K562 (cell line): Measurements from ENCODE around the gene EDN2. TPM values are rescaled to one million over a fixed set of nuclear protein-coding genes. Genes with fewer than 3 reads are reported as not detected.

Source experiments
- ATAC-seq: fragments of 200-7000 bp; cut with Tn5 transposase; 3 replicates; pipeline ENCODE4 v1.9.1; 2020; ENCODE audit warnings: moderate library complexity
- BruUV-seq: library from RNA; stranded (reverse); fragments of 400-500 nt; replicated peaks from 2 replicates; lab custom pipeline; 2021; lab: Mats Ljungman, UMichigan
- CTCF ChIA-PET: fragments of 300-600 bp; formaldehyde crosslinking; extraction: SDS; loops from one replicate; lab custom pipeline; 2021; ENCODE audit warnings: low intra/inter-chr PET ratio; lab: Yijun Ruan, JAX
- POLR2A ChIA-PET: fragments of 300-600, 350-650 bp; sonication (Branson Sonifier 250); formaldehyde crosslinking; extraction: SDS; loops from one replicate; lab custom pipeline; 2021; ENCODE audit warnings: antibody characterized with exemption, inconsistent platforms; lab: Yijun Ruan, JAX
- DNase-seq, 4 experiments: peaks; one replicate each; pipeline versions ENCODE4 v3.0.0 to v3.0.0-alpha.2; 2011 to 2018; ENCODE audit warnings: low spot score in 3 of 4, mixed read lengths in 3 of 4; ENCODE audit errors: extremely low read depth in 1 of 4
- FAIRE-seq: peaks from 2 replicates; lab custom pipeline; 2011; peaks lifted over from hg19 to GRCh38; lab: Jason Lieb, UNC
- H2AFZ ChIP-seq: 2 replicates; pipeline ENCODE4 v1.6.0; 2011; ENCODE audit warnings: low read depth, low read length, control low read depth, inconsistent platforms
- H3K27ac ChIP-seq: fragments of 200-600 bp; 3 replicates; pipeline ENCODE4 v1.8.0; 2011; ENCODE audit warnings: low read depth, mild to moderate bottlenecking, control low read depth, inconsistent platforms, low read length, moderate library complexity, mixed read lengths; ENCODE audit errors: extremely low read depth
- H3K27me3 ChIP-seq, 2 experiments: fragments of 300-600 bp in 1 of 2; 2 replicates in 1 of 2; 3 replicates in 1 of 2; pipeline versions ENCODE4 v1.6.0 to v1.8.0; 2011; ENCODE audit warnings: inconsistent platforms in 2 of 2, low read length in 2 of 2, mild to moderate bottlenecking in 1 of 2, mixed read lengths in 1 of 2, moderate library complexity in 1 of 2; ENCODE audit not compliant: control insufficient read depth in 2 of 2, insufficient read depth in 2 of 2
- H3K36me3 ChIP-seq: fragments of 300-600 bp; 3 replicates; pipeline ENCODE4 v1.8.0; 2011; ENCODE audit warnings: mild to moderate bottlenecking, low read length, inconsistent platforms; ENCODE audit not compliant: control insufficient read depth, insufficient read depth
- H3K4me1 ChIP-seq, 2 experiments: fragments of 200-600 bp in 1 of 2; replicated peaks in 1 of 2; 2 replicates in 1 of 2; 3 replicates in 1 of 2; pipeline versions ENCODE4 v1.5.1 to v1.8.0; 2011; ENCODE audit warnings: inconsistent platforms in 2 of 2, low read length in 2 of 2, mild to moderate bottlenecking in 1 of 2, mixed read lengths in 1 of 2, moderate library complexity in 1 of 2; ENCODE audit not compliant: control insufficient read depth in 2 of 2, insufficient read depth in 2 of 2
- H3K4me2 ChIP-seq: 2 replicates; pipeline ENCODE4 v1.6.1; 2011; ENCODE audit warnings: low read length, control low read depth, inconsistent platforms, mixed read lengths; ENCODE audit not compliant: insufficient read depth
- H3K4me3 ChIP-seq: fragments of 200-600 bp; sonication (generic), shearing (Covaris generic); 2 replicates; pipeline ENCODE4 v1.5.1; 2016; ENCODE audit warnings: control low read depth, inconsistent platforms
- H3K79me2 ChIP-seq: fragments of 200-600 bp; 3 replicates; pipeline ENCODE4 v1.8.0; 2011; ENCODE audit warnings: low read length, inconsistent platforms; ENCODE audit not compliant: control insufficient read depth, insufficient read depth
- H3K9ac ChIP-seq, 2 experiments: 2 replicates each; pipeline versions ENCODE4 v1.6.0 to v1.6.1; 2011; ENCODE audit warnings: low read depth in 2 of 2, low read length in 2 of 2, control low read depth in 1 of 2, inconsistent platforms in 1 of 2, mild to moderate bottlenecking in 1 of 2, mixed read lengths in 1 of 2; ENCODE audit not compliant: insufficient read depth in 1 of 2
- H3K9me1 ChIP-seq: one replicate; pipeline ENCODE4 v1.6.0; 2011; ENCODE audit warnings: inconsistent platforms, mild to moderate bottlenecking, low read length, moderate library complexity; ENCODE audit not compliant: control insufficient read depth, insufficient read depth
- H3K9me3 ChIP-seq: replicated peaks from 2 replicates; pipeline ENCODE4 v1.5.1; 2011; ENCODE audit warnings: low read depth, low read length, inconsistent platforms; ENCODE audit not compliant: control insufficient read depth, insufficient read depth
- H4K20me1 ChIP-seq: replicated peaks from 2 replicates; pipeline ENCODE4 v1.6.1; 2011; ENCODE audit warnings: low read length, inconsistent platforms, mixed read lengths; ENCODE audit not compliant: control insufficient read depth, insufficient read depth
- ETV6 ChIP-seq, 3 experiments: fragments of 150-350 bp in 1 of 3; sonication (generic) in 1 of 3; formaldehyde crosslinking in 1 of 3; IDR thresholded peaks; 2 replicates each; pipeline versions ENCODE4 v1.6.1 to v1.8.0; 2014 to 2022; ENCODE audit warnings: borderline replicate concordance in 2 of 3, low read depth in 2 of 3, antibody characterized with exemption in 1 of 3, low read length in 1 of 3, mild to moderate bottlenecking in 1 of 3, missing genetic modification reagents in 1 of 3
- MAZ ChIP-seq, 2 experiments: fragments of 450-650 bp in 1 of 2; sonication (generic) in 1 of 2; formaldehyde crosslinking; IDR thresholded peaks in 1 of 2; conservative IDR thresholded peaks in 1 of 2; 2 replicates each; pipeline versions ENCODE4 v1.4.0 to v1.5.0; 2020; ENCODE audit warnings: mild to moderate bottlenecking in 1 of 2, missing genetic modification reagents in 1 of 2
- MEF2A ChIP-seq: IDR thresholded peaks from 2 replicates; pipeline ENCODE4 v1.6.1; 2011; ENCODE audit warnings: low read depth, mild to moderate bottlenecking, low read length, moderate library complexity; ENCODE audit not compliant: control insufficient read depth
- MTA3 ChIP-seq: fragments of 450-650 bp; formaldehyde crosslinking; IDR thresholded peaks from 2 replicates; pipeline ENCODE4 v1.6.1; 2017; ENCODE audit warnings: mild to moderate bottlenecking, borderline replicate concordance
- POLR2A ChIP-seq: fragments of 450-650 bp; conservative IDR thresholded peaks from 2 replicates; pipeline ENCODE4 v1.6.1; 2016
- PTBP1 ChIP-seq: fragments of 200-400 bp; formaldehyde crosslinking; IDR thresholded peaks from 2 replicates; pipeline ENCODE4 v1.6.1; 2017; ENCODE audit warnings: low read depth, low read length
- RAD21 ChIP-seq, 2 experiments: fragments of 250-450 bp in 1 of 2; fragments of 450-650 bp in 1 of 2; sonication (Bioruptor Pico) in 1 of 2; formaldehyde crosslinking in 1 of 2; IDR thresholded peaks in 1 of 2; conservative IDR thresholded peaks in 1 of 2; 2 replicates each; pipeline versions ENCODE4 v1.4.0 to v1.8.0; 2020 to 2022; ENCODE audit warnings: mild to moderate bottlenecking in 2 of 2, moderate library complexity in 1 of 2
- RBM25 ChIP-seq: fragments of 200-400 bp; formaldehyde crosslinking; IDR thresholded peaks from 2 replicates; pipeline ENCODE4 v1.6.1; 2018; ENCODE audit warnings: low read length, low read depth, moderate library complexity; ENCODE audit not compliant: severe bottlenecking
- STAG1 ChIP-seq: sonication (generic); formaldehyde crosslinking; IDR thresholded peaks from 2 replicates; pipeline ENCODE4 v1.5.0; 2020; ENCODE audit warnings: missing genetic modification reagents, borderline replicate concordance
- XRCC5 ChIP-seq: fragments of 200-400 bp; formaldehyde crosslinking; IDR thresholded peaks from 2 replicates; pipeline ENCODE4 v1.6.1; 2017; ENCODE audit warnings: low read depth, mild to moderate bottlenecking, low read length
- ZKSCAN1 ChIP-seq: fragments of 150-350 bp; IDR thresholded peaks from 2 replicates; pipeline ENCODE4 v1.6.1; 2016; ENCODE audit warnings: low read depth, low read length
- ZNF274 ChIP-seq: IDR thresholded peaks from 2 replicates; pipeline ENCODE4 v1.6.1; 2011; ENCODE audit warnings: low read depth, mild to moderate bottlenecking, low read length, moderate library complexity, borderline replicate concordance
- ZNF507 ChIP-seq: conservative IDR thresholded peaks from 2 replicates; pipeline ENCODE4 v1.6.1; 2017; ENCODE audit warnings: missing genetic modification characterization, missing compliant biosample characterization
- WGBS: fragments of 100-300 bp; shearing (Covaris generic); methylation state at CpG from one replicate; pipeline ENCODE4 v1.1.6; 2016; ENCODE audit warnings: low coverage, mixed read lengths; ENCODE audit not compliant: insufficient coverage; ENCODE audit errors: missing lambda C conversion rate; 5-methylcytosine and 5-hydroxymethylcytosine counted together
- in situ Hi-C: fragments of 300-500 bp; cut with MboI; formaldehyde crosslinking; loops from 4 replicates; pipeline ENCODE4 v1.15.0; 2018; ENCODE audit warnings: inconsistent platforms, mixed read lengths
- intact Hi-C: fragments of 100-400 bp; cut with micrococcal nuclease; formaldehyde crosslinking; loops from 2 replicates; pipeline ENCODE4 v1.14.2; 2022
- polyA plus RNA-seq, 8 experiments: library from polyadenylated mRNA; depleted of rRNA in 4 of 8; stranded (reverse) in 5 of 8; unstranded in 3 of 8; fragments of >200 nt; fragmentation: Nextera tagmentation in 2 of 8; fragmentation: Illumina TruSeq in 1 of 8; extraction: Ambion mirVana in 2 of 8; extraction: Trizol in 1 of 8; gene quantifications; 2 replicates each; pipeline versions ENCODE4 v1.2.1 to v1.2.3, GENCODE V29; 2011 to 2014; ENCODE audit warnings: inconsistent platforms in 1 of 8, missing spikeins in 1 of 8
- total RNA-seq, 7 experiments: library from RNA; depleted of rRNA in 6 of 7; stranded (reverse); fragments of >200 nt in 6 of 7; fragmentation: Illumina TruSeq in 2 of 7; extraction: Trizol in 2 of 7; gene quantifications; 2 replicates each; pipeline versions ENCODE4 v1.2.1 to v1.2.3, GENCODE V29; 2011 to 2021; ENCODE audit warnings: low replicate concordance in 1 of 7
- TF ChIP-seq, protein P1 (sequence below): sonication (generic); formaldehyde crosslinking; IDR thresholded peaks from 2 replicates; pipeline ENCODE4 v1.8.0; 2023; ENCODE audit warnings: mild to moderate bottlenecking, missing genetic modification reagents
- TF ChIP-seq, protein P2 (sequence below): fragments of 450-650 bp; IDR thresholded peaks from 2 replicates; pipeline ENCODE4 v1.7.0; 2016; ENCODE audit warnings: borderline replicate concordance
- TF ChIP-seq, protein P3 (sequence below), 2 experiments: fragments of 450-650 bp; conservative IDR thresholded peaks; 2 replicates each; pipeline ENCODE4 v1.6.1; 2017; ENCODE audit warnings: mild to moderate bottlenecking in 2 of 2, moderate library complexity in 2 of 2

The EDN2 gene
- total and polyA plus RNA-seq, 9 of the 15 experiments (the other 6 are each of a cell fraction or from before 2014, with no cell fraction given) = not detected

DNA sequence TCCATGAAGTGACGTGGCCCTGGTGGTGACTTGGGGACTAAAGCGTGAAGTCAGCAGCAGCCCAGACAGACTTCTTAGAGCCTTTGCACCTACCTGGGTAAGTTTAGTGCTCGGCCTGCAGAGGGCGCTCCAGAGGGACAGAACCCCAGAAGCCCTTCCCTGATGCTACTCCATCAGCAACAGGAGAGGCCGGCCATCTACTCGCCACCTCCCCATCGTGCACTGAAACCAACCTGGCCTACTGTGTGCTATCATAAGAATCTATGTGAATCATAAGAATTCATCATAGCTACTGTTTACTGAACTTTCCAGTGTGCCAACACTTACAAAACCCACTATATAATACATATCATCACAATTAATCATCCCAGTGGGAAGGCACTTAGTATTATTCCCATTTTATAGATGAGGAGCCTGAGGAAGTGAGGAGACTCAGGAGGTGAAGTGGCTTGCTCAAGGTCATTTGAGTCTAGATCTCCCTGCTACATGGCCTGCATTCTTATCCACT is 7.9 kb upstream of the EDN2 start:
- Histone ChIP-seq H3K4me3 (no peak overlapping the region), H3K79me2 (no peaks in the 10 kb centered on the region), H3K9ac (0 out of 4 replicates have a peak overlapping the region, but pooled peaks of 1 of the 2 experiments have one; percentile 11), H3K27ac (no peak overlapping the region; the same call in 2 of the 3 replicates), H3K9me1 (peaks cover 6% of the 10 kb centered on the region), H3K4me1 (peaks cover 27 to 44% of the 10 kb centered on the region in 2 experiments; a peak in 4 of 5 replicates), H4K20me1 (0 out of 2 replicates have a peak, but pooled peaks cover 4% of the 10 kb centered on the region), H2AFZ (no peak overlapping the region), H3K27me3 (peaks cover under 1 to 16% of the 10 kb centered on the region in 2 experiments; a peak in 3 of 5 replicates), H3K36me3 (no peaks in the 10 kb centered on the region), H3K4me2 (no peak overlapping the region; the same call in 1 of the 2 replicates), H3K9me3 (no peaks in the 10 kb centered on the region)
- ChIA-PET POLR2A (interaction anchor here (1.8 kb wide), 1 partner anchor 21 kb away, joined by 5 read pairs; no protein-coding TSS in a partner anchor), CTCF (no interaction called here)
- intact Hi-C loops = no loop called here
- WGBS = 0% methylated on average over 7 of the region's 7 CpGs
- no TSS peak for BruUV-seq
- DNase-seq (peak; percentile 77 to 86 (median 82)), FAIRE-seq (peak; percentile 91), ATAC-seq (peak; percentile 79)
- in situ Hi-C loops = no loop called here
- no peak for TF ChIP-seq ZNF274
- TF ChIP-seq MEF2A = no peak
- TF ChIP-seq RBM25 = peak; percentile 60
- 0 out of 2 replicates have a peak, but pooled peaks have one; percentile 28 for TF ChIP-seq MTA3
- TF ChIP-seq ZKSCAN1 = peak; percentile 99
- TF ChIP-seq POLR2A = no peak
- TF ChIP-seq, protein P1, sequence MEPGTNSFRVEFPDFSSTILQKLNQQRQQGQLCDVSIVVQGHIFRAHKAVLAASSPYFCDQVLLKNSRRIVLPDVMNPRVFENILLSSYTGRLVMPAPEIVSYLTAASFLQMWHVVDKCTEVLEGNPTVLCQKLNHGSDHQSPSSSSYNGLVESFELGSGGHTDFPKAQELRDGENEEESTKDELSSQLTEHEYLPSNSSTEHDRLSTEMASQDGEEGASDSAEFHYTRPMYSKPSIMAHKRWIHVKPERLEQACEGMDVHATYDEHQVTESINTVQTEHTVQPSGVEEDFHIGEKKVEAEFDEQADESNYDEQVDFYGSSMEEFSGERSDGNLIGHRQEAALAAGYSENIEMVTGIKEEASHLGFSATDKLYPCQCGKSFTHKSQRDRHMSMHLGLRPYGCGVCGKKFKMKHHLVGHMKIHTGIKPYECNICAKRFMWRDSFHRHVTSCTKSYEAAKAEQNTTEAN (CRISPR knock-in tag) = 0 out of 2 replicates have a peak, but pooled peaks have one; percentile 43
- TF ChIP-seq, protein P2, sequence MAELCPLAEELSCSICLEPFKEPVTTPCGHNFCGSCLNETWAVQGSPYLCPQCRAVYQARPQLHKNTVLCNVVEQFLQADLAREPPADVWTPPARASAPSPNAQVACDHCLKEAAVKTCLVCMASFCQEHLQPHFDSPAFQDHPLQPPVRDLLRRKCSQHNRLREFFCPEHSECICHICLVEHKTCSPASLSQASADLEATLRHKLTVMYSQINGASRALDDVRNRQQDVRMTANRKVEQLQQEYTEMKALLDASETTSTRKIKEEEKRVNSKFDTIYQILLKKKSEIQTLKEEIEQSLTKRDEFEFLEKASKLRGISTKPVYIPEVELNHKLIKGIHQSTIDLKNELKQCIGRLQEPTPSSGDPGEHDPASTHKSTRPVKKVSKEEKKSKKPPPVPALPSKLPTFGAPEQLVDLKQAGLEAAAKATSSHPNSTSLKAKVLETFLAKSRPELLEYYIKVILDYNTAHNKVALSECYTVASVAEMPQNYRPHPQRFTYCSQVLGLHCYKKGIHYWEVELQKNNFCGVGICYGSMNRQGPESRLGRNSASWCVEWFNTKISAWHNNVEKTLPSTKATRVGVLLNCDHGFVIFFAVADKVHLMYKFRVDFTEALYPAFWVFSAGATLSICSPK = no peak
- TF ChIP-seq, protein P3, sequence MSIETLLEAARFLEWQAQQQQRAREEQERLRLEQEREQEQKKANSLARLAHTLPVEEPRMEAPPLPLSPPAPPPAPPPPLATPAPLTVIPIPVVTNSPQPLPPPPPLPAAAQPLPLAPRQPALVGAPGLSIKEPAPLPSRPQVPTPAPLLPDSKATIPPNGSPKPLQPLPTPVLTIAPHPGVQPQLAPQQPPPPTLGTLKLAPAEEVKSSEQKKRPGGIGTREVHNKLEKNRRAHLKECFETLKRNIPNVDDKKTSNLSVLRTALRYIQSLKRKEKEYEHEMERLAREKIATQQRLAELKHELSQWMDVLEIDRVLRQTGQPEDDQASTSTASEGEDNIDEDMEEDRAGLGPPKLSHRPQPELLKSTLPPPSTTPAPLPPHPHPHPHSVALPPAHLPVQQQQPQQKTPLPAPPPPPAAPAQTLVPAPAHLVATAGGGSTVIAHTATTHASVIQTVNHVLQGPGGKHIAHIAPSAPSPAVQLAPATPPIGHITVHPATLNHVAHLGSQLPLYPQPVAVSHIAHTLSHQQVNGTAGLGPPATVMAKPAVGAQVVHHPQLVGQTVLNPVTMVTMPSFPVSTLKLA (conservative IDR thresholded peaks at IDR 0.05) = 0 out of 4 replicates have a peak, but pooled peaks of 1 of the 2 experiments have one; percentile 43
- no peak for TF ChIP-seq STAG1 (CRISPR knock-in tag)
- no peak for TF ChIP-seq ZNF507 (tag)
- TF ChIP-seq XRCC5 = 0 out of 2 replicates have a peak, but pooled peaks have one; percentile 41
- TF ChIP-seq MAZ (CRISPR knock-in tag; conservative IDR thresholded peaks at IDR 0.05 in 1 of 2, IDR thresholded peaks at IDR 0.05 in 1 of 2) = peak in 1 of 2 experiments; percentile 47; a peak in 1 of 4 replicates
- no peak for TF ChIP-seq ETV6 (IDR thresholded peaks at IDR 0.05; ENCODE audit: borderline replicate concordance in 1 of 2, low read depth in 2 of 2, low read length in 1 of 2)
- no peak for TF ChIP-seq ETV6 (CRISPR knock-in tag; IDR thresholded peaks at IDR 0.05; ENCODE audit: borderline replicate concordance)
- TF ChIP-seq PTBP1 = no peak
- TF ChIP-seq RAD21 (CRISPR knock-in tag; conservative IDR thresholded peaks at IDR 0.05 in 1 of 2, IDR thresholded peaks at IDR 0.05 in 1 of 2) = peak in 1 of 2 experiments; percentile 49; a peak in 2 of 4 replicates
